HEK293T (cell line): Measurements from ENCODE around the gene BMPR1B.

ENCODE experiments used
- BHLHE40 ChIP-seq: fragments of 450-650 bp; IDR thresholded peaks from 2 replicates; pipeline ENCODE4 v1.6.1; 2016; ENCODE audit warnings: mild to moderate bottlenecking, moderate library complexity, borderline replicate concordance
- CTBP1 ChIP-seq: fragments of 450-650 bp; IDR thresholded peaks from 2 replicates; pipeline ENCODE4 v1.6.1; 2016; ENCODE audit warnings: borderline replicate concordance
- ELF4 ChIP-seq: fragments of 450-650 bp; IDR thresholded peaks from 2 replicates; pipeline ENCODE4 v1.6.1; 2017; ENCODE audit warnings: antibody characterized with exemption
- HDGF ChIP-seq: fragments of 450-650 bp; IDR thresholded peaks from 2 replicates; pipeline ENCODE4 v1.6.1; 2017; ENCODE audit warnings: antibody characterized with exemption, borderline replicate concordance
- TARDBP ChIP-seq: fragments of 450-650 bp; IDR thresholded peaks from 2 replicates; pipeline ENCODE4 v1.6.1; 2016
- ZNF384 ChIP-seq: fragments of 450-650 bp; IDR thresholded peaks from 2 replicates; pipeline ENCODE4 v1.6.1; 2016

GRCh38 chr4:94939791-94940519 lies 182.2 kb downstream of the BMPR1B start:
- TF ChIP-seq BHLHE40, result no peak
- no peak for TF ChIP-seq HDGF
- TF ChIP-seq TARDBP, result no peak
- no peak for TF ChIP-seq CTBP1
- no peak for TF ChIP-seq ELF4
- no peak for TF ChIP-seq ZNF384
